ENCODE data around the gene PUM2.

- TF ChIP-seq PCBP1 (IDR thresholded peaks at IDR 0.05; ENCODE audit: borderline replicate concordance, low read depth, low read length), result no peak
- no peak for TF ChIP-seq TAF1 (CRISPR knock-in tag; IDR thresholded peaks at IDR 0.05)
- TF ChIP-seq ZNF724P (CRISPR knock-in tag; IDR thresholded peaks at IDR 0.05; ENCODE audit: borderline replicate concordance), result no peak
- TF ChIP-seq KMT2A (CRISPR knock-in tag; IDR thresholded peaks at IDR 0.05), result no peak
- no peak for TF ChIP-seq POLR2AphosphoS5 (IDR thresholded peaks at IDR 0.05; ENCODE audit: low read depth, low read length)
- no peak for TF ChIP-seq NR2C2 (CRISPR knock-in tag; IDR thresholded peaks at IDR 0.05; ENCODE audit: borderline replicate concordance)
- TF ChIP-seq DMAP1 (CRISPR knock-in tag; IDR thresholded peaks at IDR 0.05), result no peak
- no peak for TF ChIP-seq KLF11 (CRISPR knock-in tag; IDR thresholded peaks at IDR 0.05)
- no peak for TF ChIP-seq CTCF (CRISPR knock-in tag; IDR thresholded peaks at IDR 0.05)
- no peak for TF ChIP-seq ATF7 (IDR thresholded peaks at IDR 0.05)
- TF ChIP-seq ATF7 (CRISPR knock-in tag; IDR thresholded peaks at IDR 0.05), result no peak
Observed at GRCh38 chr2:20232837-20233207, 117.8 kb downstream of the PUM2 start.
